ENCODE results near the gene GAK.

The GAK gene

DNA sequence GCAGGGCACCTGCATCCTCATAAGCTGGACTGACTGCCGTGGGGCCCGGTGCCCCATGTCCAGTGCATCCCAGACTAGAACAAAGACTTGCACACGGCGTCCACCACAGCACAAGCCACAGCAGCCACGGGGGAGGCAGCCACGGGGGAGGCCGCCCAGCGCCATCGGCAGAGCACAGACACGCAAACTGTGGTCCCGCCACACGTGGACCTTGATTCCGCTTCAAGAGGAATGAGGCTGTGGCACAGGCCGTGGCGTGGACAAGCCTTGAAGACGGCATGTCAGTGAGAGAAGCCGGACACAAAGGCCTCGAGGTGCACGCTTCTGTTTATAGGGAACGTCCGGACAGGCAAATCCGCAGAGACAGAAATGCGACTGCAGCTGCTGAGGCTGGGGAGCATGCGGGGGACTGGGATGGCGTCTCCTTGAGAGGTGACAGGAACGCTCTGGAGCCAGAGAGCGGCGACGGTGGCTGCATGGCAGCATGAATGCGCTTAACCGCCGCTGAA, 96.1 kb downstream of the GAK start:
- no peak for DNase-seq
- H3K4me3 ChIP-seq (ENCODE audit: low read depth, low read length), result no peak overlapping the region
- no peaks in the 10 kb centered on the region for H3K27me3 ChIP-seq
- no peaks in the 10 kb centered on the region for H3K4me1 ChIP-seq
- peaks cover 4% of the 10 kb centered on the region for H3K9me3 ChIP-seq
- TF ChIP-seq, protein P1, sequence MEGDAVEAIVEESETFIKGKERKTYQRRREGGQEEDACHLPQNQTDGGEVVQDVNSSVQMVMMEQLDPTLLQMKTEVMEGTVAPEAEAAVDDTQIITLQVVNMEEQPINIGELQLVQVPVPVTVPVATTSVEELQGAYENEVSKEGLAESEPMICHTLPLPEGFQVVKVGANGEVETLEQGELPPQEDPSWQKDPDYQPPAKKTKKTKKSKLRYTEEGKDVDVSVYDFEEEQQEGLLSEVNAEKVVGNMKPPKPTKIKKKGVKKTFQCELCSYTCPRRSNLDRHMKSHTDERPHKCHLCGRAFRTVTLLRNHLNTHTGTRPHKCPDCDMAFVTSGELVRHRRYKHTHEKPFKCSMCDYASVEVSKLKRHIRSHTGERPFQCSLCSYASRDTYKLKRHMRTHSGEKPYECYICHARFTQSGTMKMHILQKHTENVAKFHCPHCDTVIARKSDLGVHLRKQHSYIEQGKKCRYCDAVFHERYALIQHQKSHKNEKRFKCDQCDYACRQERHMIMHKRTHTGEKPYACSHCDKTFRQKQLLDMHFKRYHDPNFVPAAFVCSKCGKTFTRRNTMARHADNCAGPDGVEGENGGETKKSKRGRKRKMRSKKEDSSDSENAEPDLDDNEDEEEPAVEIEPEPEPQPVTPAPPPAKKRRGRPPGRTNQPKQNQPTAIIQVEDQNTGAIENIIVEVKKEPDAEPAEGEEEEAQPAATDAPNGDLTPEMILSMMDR (IDR thresholded peaks at IDR 0.05; ENCODE audit: low read depth, low read length), result no peak
- no peaks in the 10 kb centered on the region for H3K36me3 ChIP-seq

DNA sequence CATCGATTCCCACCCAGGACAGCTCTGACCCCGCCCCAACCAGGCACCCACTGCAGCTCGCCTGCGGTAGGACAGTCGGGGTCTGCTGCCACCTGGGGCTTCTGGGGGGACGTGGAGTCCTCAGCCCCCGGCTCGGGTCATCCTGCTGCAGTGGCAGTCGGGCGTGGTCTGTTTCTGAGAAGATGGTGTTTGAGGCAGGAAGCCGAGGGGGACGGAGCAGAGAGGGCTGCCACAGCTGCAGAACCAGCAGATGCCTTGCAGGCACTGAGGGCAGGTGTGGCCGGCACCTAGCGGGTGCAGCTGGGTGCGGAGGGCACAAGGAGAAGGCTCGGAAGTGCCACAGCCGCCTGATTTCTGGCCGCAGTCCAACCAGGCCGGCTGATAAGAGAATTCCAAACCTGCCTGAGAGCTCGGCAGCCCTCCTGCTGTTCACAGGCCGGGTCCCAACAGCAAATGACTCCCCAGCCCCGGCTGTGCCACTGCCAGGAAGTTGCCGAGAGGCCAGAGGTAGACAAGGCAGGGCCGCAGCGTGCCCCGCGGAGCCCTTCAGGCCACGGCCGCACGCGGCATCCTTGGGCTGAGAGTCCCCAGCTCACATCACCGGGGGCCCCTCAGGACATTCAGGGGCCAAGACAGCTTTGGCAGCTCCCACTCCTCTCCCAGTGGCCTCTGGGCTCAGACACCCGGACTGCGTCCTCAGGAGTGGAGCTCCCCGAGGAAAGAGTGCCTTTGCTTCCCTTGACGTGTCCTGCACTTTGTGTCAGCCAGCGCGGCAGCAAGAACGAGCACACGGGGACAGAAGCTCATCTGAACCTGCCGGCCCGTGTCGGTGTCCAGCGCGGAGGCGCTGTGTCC, 96.7 kb downstream of the GAK start:
- H3K4me1 ChIP-seq, result no peaks in the 10 kb centered on the region
- TF ChIP-seq, protein P1 (IDR thresholded peaks at IDR 0.05; ENCODE audit: low read depth, low read length), result no peak
- peak; percentile 73 for DNase-seq
- H3K27me3 ChIP-seq, result no peaks in the 10 kb centered on the region
- no peaks in the 10 kb centered on the region for H3K36me3 ChIP-seq
- H3K9me3 ChIP-seq, result peaks cover 4% of the 10 kb centered on the region
- H3K4me3 ChIP-seq (ENCODE audit: low read depth, low read length), result no peak overlapping the region

DNA sequence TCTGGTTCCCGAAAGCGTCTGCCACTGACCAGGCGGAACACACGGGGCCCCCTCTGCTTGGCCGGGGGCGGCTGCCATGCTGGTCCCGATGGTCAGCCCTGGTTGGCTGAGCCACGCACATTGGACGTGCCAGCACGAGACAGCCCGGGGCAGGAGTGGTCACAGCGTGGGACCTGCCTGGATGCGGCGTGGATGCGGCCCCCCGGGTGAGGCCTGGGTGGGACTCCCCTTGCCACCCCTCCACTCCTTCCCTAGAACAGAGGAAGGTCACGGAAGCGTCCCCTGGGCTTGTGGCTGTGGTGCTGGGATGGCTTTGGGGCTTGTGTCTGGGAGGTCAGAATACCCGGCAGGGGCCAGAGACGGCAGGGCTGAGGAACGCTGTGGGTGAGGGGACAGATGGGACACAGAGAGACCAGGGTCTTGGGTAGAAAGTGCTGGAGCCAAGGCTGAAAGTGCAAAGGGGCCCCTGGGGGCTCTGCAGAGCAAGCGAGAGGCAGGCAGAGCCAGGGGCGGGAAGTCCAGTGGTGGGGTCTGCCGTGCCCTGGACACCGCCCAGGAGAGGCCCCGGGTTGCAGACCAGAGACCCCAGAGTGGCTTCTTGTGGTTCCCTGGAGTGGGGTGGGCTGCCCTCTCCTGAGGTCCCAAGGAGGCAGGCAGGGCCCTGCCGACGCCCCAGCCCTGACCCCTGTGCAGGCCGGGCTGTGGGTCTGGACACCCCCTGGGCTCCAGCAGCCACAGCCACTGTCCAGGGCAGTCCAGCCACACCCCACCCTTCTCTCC, 97.6 kb downstream of the GAK start:
- TF ChIP-seq, protein P1 (IDR thresholded peaks at IDR 0.05; ENCODE audit: low read depth, low read length), result no peak
- no peak for DNase-seq
- no peaks in the 10 kb centered on the region for H3K4me1 ChIP-seq
- peaks cover 4% of the 10 kb centered on the region for H3K9me3 ChIP-seq
- H3K4me3 ChIP-seq (ENCODE audit: low read depth, low read length), result no peak overlapping the region
- no peaks in the 10 kb centered on the region for H3K36me3 ChIP-seq
- H3K27me3 ChIP-seq, result no peaks in the 10 kb centered on the region

DNA sequence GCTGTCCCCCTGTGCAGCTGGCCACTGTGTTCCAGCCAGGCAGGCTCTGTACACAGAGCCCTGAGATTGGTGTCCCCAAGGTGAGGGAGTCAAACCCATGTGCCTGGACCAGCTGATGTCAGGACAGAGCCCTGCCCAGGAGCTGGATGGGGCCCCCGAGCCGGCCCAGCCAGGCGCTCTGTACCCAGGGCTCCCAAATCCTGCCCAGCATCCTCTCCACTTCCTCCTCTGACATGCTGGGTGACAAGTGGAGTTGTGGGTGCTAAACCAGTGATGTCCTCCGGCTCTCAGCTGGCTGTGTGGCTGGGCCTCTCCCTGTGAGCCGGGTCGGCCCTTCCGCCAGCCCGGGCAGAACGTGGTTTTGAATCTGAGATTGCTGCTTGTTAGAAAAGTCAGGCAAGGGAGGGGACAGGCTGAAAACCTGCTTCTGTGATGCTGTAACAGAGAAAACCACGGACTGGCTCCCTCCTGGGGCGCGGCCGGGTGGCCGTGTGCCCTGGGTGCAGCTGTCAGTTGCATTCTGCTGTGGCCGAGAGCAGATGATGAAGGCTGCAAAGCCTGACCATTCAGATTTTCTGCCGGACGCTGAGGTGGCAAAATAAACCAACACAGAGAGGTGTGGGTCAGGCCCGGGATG, 98.3 kb downstream of the GAK start:
- TF ChIP-seq, protein P1 (IDR thresholded peaks at IDR 0.05; ENCODE audit: low read depth, low read length), result no peak
- no peak for DNase-seq
- H3K36me3 ChIP-seq, result no peaks in the 10 kb centered on the region

DNA sequence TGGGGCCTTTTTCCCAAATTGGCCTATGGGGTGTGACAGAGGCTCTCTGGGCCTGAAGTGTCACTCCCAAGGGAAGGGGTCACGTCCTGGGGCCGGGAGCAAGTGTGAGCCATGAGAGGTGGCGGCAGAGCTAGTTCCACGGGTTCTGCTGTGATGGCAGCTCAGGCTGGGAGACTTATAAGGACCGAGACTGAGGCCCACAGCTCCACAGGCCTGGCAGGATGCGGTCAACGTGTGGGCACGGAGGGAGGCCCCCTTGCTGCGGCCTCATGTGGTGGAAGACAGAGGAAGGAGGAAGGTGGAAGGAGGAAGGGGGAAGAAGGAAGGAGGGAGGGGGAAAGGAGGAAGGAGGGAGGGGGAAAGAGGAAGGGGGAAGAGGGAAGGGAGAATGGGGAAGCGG, 99.0 kb downstream of the GAK start:
- no peak for DNase-seq
- TF ChIP-seq, protein P1 (IDR thresholded peaks at IDR 0.05; ENCODE audit: low read depth, low read length), result no peak
- H3K4me3 ChIP-seq (ENCODE audit: low read depth, low read length), result no peak overlapping the region
- H3K36me3 ChIP-seq, result no peaks in the 10 kb centered on the region
- no peaks in the 10 kb centered on the region for H3K27me3 ChIP-seq
- no peaks in the 10 kb centered on the region for H3K4me1 ChIP-seq
- H3K9me3 ChIP-seq, result peaks cover 4% of the 10 kb centered on the region

More for the DNA sequence above, 98.3 kb downstream of the GAK start:
- Histone ChIP-seq H3K4me1 (no peaks in the 10 kb centered on the region), H3K27me3 (no peaks in the 10 kb centered on the region), H3K4me3 (ENCODE audit: low read depth, low read length) (no peak overlapping the region), H3K9me3 (peaks cover 4% of the 10 kb centered on the region)

Measured in BE2C (cell line).